GM23248 (cell line): ENCODE measurements around the gene MEX3D. TPM values are rescaled to one million over a fixed set of nuclear protein-coding genes. Genes with fewer than 3 reads are reported as not detected.
A peak's percentile ranks its signal among the peaks of the same experiment; 100 is the strongest.

ENCODE experiments used
- DNase-seq: peaks from one replicate; pipeline ENCODE4 v3.0.0-alpha.2; 2015
- H2AFZ ChIP-seq: fragments of 200-600 bp; sonication (generic); 2 replicates; pipeline ENCODE4 v1.6.1; 2016; ENCODE audit warnings: antibody characterized with exemption
- H3F3A ChIP-seq: fragments of 200-600 bp; sonication (generic); 2 replicates; pipeline ENCODE4 v1.6.1; 2016; ENCODE audit warnings: mild to moderate bottlenecking, antibody characterized with exemption, mixed run types; ENCODE audit not compliant: insufficient read depth
- H3K27ac ChIP-seq: fragments of 200-600 bp; sonication (generic); 2 replicates; pipeline ENCODE4 v1.5.1; 2016; ENCODE audit warnings: mild to moderate bottlenecking
- H3K27me3 ChIP-seq: fragments of 200-600 bp; sonication (generic); replicated peaks from 2 replicates; pipeline ENCODE4 v1.6.1; 2016; ENCODE audit warnings: mild to moderate bottlenecking; ENCODE audit not compliant: insufficient read depth
- H3K36me3 ChIP-seq: fragments of 200-600 bp; sonication (generic); 2 replicates; pipeline ENCODE4 v1.6.1; 2016; ENCODE audit warnings: low read depth, mild to moderate bottlenecking
- H3K4me1 ChIP-seq: fragments of 200-600 bp; sonication (generic); 2 replicates; pipeline ENCODE4 v1.6.1; 2016; ENCODE audit warnings: mild to moderate bottlenecking; ENCODE audit not compliant: insufficient read depth
- H3K4me2 ChIP-seq: fragments of 200-600 bp; sonication (generic); one replicate; pipeline ENCODE4 v1.6.1; 2016; ENCODE audit warnings: mild to moderate bottlenecking; ENCODE audit not compliant: unreplicated experiment
- H3K4me3 ChIP-seq: fragments of 200-600 bp; sonication (generic); 2 replicates; pipeline ENCODE4 v1.5.1; 2016; ENCODE audit warnings: mild to moderate bottlenecking
- H3K79me2 ChIP-seq: fragments of 200-600 bp; sonication (generic); 2 replicates; pipeline ENCODE4 v1.6.1; 2016; ENCODE audit warnings: mild to moderate bottlenecking; ENCODE audit not compliant: insufficient read depth
- H3K9ac ChIP-seq: fragments of 200-600 bp; sonication (generic); 2 replicates; pipeline ENCODE4 v1.6.1; 2016; ENCODE audit warnings: mild to moderate bottlenecking
- H3K9me2 ChIP-seq: fragments of 200-600 bp; sonication (generic); 2 replicates; pipeline ENCODE4 v1.6.1; 2016; ENCODE audit warnings: mixed run types, mild to moderate bottlenecking, moderate library complexity; ENCODE audit not compliant: insufficient read depth
- H3K9me3 ChIP-seq: fragments of 200-600 bp; sonication (generic); one replicate; pipeline ENCODE4 v1.6.1; 2017; ENCODE audit warnings: low read depth
- H4K20me1 ChIP-seq: fragments of 200-600 bp; sonication (generic); 2 replicates; pipeline ENCODE4 v1.6.0; 2016; ENCODE audit not compliant: insufficient read depth
- EZH2 ChIP-seq: fragments of 200-600 bp; sonication (generic); IDR thresholded peaks from 2 replicates; pipeline ENCODE4 v1.6.1; 2018; ENCODE audit warnings: antibody characterized with exemption, mild to moderate bottlenecking; ENCODE audit not compliant: insufficient read depth, poor library complexity, severe bottlenecking
- EZH2phosphoT487 ChIP-seq: fragments of 200-600 bp; sonication (generic); IDR thresholded peaks from 2 replicates; pipeline ENCODE4 v1.6.1; 2018; ENCODE audit warnings: antibody characterized with exemption, moderate library complexity, mild to moderate bottlenecking, low read depth; ENCODE audit not compliant: insufficient read depth
- WGBS, 2 experiments: methylation state at CpG; one replicate each; pipeline ENCODE4 v1.1.6; 2015 to 2017; ENCODE audit warnings: low lambda C conversion rate in 2 of 2, low coverage in 1 of 2; ENCODE audit errors: missing lambda C conversion rate in 2 of 2; 5-methylcytosine and 5-hydroxymethylcytosine counted together
- in situ Hi-C: fragments of 300-500 bp; cut with MboI; formaldehyde crosslinking; loops from 2 replicates; pipeline ENCODE4 v1.15.0; 2020
- polyA plus RNA-seq: library from polyadenylated mRNA; unstranded; fragments of >200 nt; fragmentation: Nextera tagmentation; extraction: Ambion mirVana; gene quantifications from 2 replicates; pipeline ENCODE4 v1.2.1, GENCODE V29; 2016
- total RNA-seq: library from RNA; depleted of rRNA; stranded (reverse); fragments of >200 nt; shearing (Covaris generic); gene quantifications from 2 replicates; pipeline ENCODE4 v1.2.3, GENCODE V29; 2014

The MEX3D gene
- total and polyA plus RNA-seq, 2 experiments from 2014 or later: 2.6 to 50.3 TPM

GRCh38 chr19:1516395-1516753 is 51.8 kb downstream of the MEX3D start:
- no peak overlapping the region for H3K9ac ChIP-seq
- no peak for TF ChIP-seq EZH2
- TF ChIP-seq EZH2phosphoT487: no peak
- H3K36me3 ChIP-seq: no peaks in the 10 kb centered on the region
- in situ Hi-C loops: no loop called here
- no peak overlapping the region for H3K27ac ChIP-seq
- DNase-seq: no peak
- H3K4me3 ChIP-seq: no peak overlapping the region
- no peaks in the 10 kb centered on the region for H3K9me3 ChIP-seq
- no peaks in the 10 kb centered on the region for H3K4me1 ChIP-seq
- H4K20me1 ChIP-seq: no peaks in the 10 kb centered on the region
- 68 to 71% methylated on average over 8 of the region's 8 CpGs for WGBS, 2 experiments
- no peaks in the 10 kb centered on the region for H3K27me3 ChIP-seq
- no peaks in the 10 kb centered on the region for H3K9me2 ChIP-seq
- no peak overlapping the region for H2AFZ ChIP-seq
- no peaks in the 10 kb centered on the region for H3F3A ChIP-seq
- H3K79me2 ChIP-seq: peaks cover 7% of the 10 kb centered on the region; the same call in 1 of the 2 replicates
- no peak overlapping the region for H3K4me2 ChIP-seq

GRCh38 chr19:1514986-1515721 is 53.0 kb downstream of the MEX3D start:
- Histone ChIP-seq H3K36me3 (no peaks in the 10 kb centered on the region), H3K9me3 (no peaks in the 10 kb centered on the region), H3K4me2 (no peak overlapping the region), H3K4me1 (no peaks in the 10 kb centered on the region), H2AFZ (no peak overlapping the region), H4K20me1 (no peaks in the 10 kb centered on the region), H3K79me2 (peaks cover 7% of the 10 kb centered on the region; the same call in 1 of the 2 replicates), H3F3A (no peaks in the 10 kb centered on the region), H3K27me3 (no peaks in the 10 kb centered on the region), H3K9ac (no peak overlapping the region), H3K9me2 (no peaks in the 10 kb centered on the region), H3K4me3 (no peak overlapping the region), H3K27ac (no peak overlapping the region)
- TF ChIP-seq EZH2: no peak
- no peak for TF ChIP-seq EZH2phosphoT487
- DNase-seq: no peak
- in situ Hi-C loops: no loop called here
- 70 to 75% methylated on average over 12 to 14 of the region's 14 CpGs for WGBS, 2 experiments

DNA sequence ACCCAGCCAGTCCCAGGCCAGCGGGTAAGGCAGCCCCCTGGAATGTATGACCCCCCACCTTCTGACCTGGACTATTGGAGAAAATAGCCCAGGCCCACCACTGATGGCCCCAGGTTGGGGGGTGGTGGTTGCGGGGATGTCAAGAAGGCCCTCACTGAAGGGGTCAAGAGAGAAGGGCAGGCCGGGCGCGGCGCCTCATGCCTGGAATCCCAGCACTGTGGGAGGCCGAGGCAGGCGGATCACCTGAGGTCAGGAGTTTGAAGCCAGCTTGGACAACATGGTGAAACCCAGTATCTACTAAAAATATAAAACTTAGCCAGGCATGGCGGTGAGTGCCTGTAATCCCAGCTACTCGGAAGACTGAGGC is 53.8 kb downstream of the MEX3D start:
- Histone ChIP-seq H3K9me2 (no peaks in the 10 kb centered on the region), H3K4me3 (no peak overlapping the region), H4K20me1 (no peaks in the 10 kb centered on the region), H3K27me3 (no peaks in the 10 kb centered on the region), H3K4me2 (no peak overlapping the region), H3K4me1 (no peaks in the 10 kb centered on the region), H3K36me3 (no peaks in the 10 kb centered on the region), H3K9me3 (no peaks in the 10 kb centered on the region), H3K79me2 (peaks cover 7% of the 10 kb centered on the region; the same call in 1 of the 2 replicates), H2AFZ (no peak overlapping the region), H3F3A (0 out of 2 replicates have a peak, but pooled peaks cover 5% of the 10 kb centered on the region), H3K27ac (no peak overlapping the region), H3K9ac (no peak overlapping the region)
- TF ChIP-seq EZH2phosphoT487 (no peak), EZH2 (no peak)
- DNase-seq: no peak
- WGBS, 2 experiments: 66 to 73% methylated on average over 10 of the region's 10 CpGs
- in situ Hi-C loops: no loop called here

- H3K79me2 ChIP-seq: peaks cover 7% of the 10 kb centered on the region; the same call in 1 of the 2 replicates
- H3K4me1 ChIP-seq: no peaks in the 10 kb centered on the region
- peak; percentile 86 for DNase-seq
- 5 to 7% methylated on average over 19 to 44 of the region's 52 CpGs for WGBS, 2 experiments
- TF ChIP-seq EZH2phosphoT487: no peak
- no peak for TF ChIP-seq EZH2
- no peaks in the 10 kb centered on the region for H4K20me1 ChIP-seq
- H3K9me2 ChIP-seq: no peaks in the 10 kb centered on the region
- H3F3A ChIP-seq: peaks cover 11% of the 10 kb centered on the region; the same call in 1 of the 2 replicates
- peak overlapping the region; percentile 95 for H3K4me3 ChIP-seq
- H3K4me2 ChIP-seq: peak overlapping the region; percentile 78
- no peaks in the 10 kb centered on the region for H3K27me3 ChIP-seq
- peak overlapping the region; percentile 46 for H2AFZ ChIP-seq
- no peaks in the 10 kb centered on the region for H3K9me3 ChIP-seq
- H3K27ac ChIP-seq: peak overlapping the region; percentile 48
- in situ Hi-C loops: no loop called here
- H3K36me3 ChIP-seq: no peaks in the 10 kb centered on the region
- H3K9ac ChIP-seq: peak overlapping the region; percentile 84
Measured at GRCh38 chr19:1513499-1514294, 54.4 kb downstream of the MEX3D start.
